Fibroblast of skin of back (primary cell): Measurements from ENCODE around the gene MRC2.

Experiments
- DNase-seq: peaks from one replicate; pipeline ENCODE4 v3.0.0-alpha.2; 2013

MRC2 gene

DNA sequence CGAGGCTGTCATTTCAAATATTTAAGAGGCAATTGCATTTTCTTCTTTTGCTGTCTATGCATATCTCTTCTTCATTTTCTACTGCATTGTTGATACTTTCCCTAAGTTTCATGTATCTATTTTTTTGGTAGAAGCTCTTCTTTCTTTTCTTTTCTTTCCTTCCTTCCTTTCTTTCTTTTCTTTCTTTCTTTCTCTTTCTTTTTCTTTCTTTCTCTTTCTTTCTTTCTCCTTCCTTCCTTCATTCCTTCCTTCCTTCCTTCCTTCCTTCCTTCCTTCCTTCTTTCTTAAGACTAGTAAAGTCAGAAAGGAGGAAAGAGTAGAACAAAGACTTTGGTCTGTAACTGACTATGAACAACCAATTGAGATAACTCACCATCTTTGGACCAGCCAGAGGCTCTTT is 33.9 kb downstream of the MRC2 start:
- DNase-seq: no peak

DNA sequence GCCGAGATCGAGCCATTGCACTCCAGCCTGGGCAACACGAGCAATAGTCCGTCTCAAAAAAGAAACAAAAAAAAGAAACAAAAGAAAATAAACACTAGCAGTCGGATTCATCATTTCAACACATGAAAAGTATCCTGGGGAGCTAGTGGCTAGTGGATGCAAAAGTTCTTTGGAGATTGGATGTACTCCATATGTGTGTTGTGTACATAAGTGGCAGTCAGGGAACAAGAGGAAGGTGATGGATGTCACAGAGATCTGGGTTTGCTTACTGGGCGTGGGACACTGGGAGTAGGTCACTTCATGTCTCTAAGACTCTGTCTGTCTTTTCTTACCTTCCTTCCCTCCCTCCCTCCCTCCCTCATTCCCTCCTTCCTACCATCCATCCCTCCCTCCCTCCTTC is 35.4 kb downstream of the MRC2 start:
- DNase-seq: peak; percentile 21

DNA sequence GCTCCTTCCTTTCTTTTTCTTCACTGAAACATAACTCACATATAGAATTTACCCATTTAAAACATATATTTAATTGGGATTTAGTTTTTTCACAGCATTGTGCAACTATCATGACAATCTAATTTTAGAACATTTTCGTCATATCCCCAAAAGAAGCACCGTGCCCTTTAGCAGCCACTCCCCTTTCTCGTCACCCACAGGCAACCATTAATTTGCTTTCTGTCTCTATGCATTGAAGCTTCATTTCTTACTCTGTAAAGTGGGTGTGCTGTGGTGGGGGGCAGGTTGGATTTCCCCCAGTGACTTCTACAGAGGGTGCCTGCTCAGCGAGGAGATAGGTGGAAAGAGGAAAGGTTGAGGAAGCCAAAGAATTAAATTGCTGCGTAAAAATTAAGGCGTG is 35.8 kb downstream of the MRC2 start:
- no peak for DNase-seq

DNA sequence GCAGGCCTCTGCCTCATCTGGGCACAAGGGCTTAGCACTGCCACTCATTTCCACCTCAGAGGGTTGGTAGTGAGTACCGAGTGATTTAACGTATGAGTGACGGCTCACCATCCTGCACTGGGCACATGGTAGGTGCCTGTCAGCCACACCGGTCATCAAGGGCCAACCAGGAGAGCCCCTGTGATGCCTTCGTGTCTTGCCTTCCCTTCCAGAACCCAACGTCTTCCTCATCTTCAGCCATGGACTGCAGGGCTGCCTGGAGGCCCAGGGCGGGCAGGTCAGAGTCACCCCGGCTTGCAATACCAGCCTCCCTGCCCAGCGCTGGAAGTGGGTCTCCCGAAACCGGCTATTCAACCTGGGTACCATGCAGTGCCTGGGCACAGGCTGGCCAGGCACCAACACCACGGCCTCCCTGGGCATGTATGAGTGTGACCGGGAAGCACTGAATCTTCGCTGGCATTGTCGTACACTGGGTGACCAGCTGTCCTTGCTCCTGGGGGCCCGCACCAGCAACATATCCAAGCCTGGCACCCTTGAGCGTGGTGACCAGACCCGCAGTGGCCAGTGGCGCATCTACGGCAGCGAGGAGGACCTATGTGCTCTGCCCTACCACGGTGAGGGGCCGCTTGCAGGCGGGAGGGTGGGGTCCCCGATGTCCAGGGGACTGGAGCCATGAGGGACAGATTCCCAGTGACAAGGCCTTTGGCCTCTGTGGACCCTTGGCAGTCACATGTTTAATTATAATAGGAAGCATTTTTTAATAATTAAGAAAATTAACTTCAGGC is 37.1 kb downstream of the MRC2 start:
- DNase-seq: no peak

DNA sequence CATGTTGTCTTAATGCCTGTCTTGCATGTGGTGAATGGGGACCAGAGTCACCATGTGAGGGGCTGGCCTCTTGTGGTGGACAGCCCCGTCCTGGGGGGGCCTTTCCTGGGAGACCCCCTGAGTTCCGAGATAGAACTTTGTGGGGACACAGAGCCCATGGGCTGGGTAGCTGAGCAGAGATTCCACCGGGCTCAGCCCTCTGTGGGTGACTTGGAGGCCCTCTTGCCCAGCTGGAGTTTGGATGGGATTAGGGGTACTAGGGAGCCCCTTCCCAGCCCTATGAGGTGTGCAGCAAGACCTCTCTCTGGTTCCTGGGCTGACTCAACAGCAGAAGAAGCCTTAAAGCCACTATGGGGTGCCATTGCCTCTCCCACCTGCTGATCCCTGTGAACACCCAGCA is 38.1 kb downstream of the MRC2 start:
- no peak for DNase-seq

DNA sequence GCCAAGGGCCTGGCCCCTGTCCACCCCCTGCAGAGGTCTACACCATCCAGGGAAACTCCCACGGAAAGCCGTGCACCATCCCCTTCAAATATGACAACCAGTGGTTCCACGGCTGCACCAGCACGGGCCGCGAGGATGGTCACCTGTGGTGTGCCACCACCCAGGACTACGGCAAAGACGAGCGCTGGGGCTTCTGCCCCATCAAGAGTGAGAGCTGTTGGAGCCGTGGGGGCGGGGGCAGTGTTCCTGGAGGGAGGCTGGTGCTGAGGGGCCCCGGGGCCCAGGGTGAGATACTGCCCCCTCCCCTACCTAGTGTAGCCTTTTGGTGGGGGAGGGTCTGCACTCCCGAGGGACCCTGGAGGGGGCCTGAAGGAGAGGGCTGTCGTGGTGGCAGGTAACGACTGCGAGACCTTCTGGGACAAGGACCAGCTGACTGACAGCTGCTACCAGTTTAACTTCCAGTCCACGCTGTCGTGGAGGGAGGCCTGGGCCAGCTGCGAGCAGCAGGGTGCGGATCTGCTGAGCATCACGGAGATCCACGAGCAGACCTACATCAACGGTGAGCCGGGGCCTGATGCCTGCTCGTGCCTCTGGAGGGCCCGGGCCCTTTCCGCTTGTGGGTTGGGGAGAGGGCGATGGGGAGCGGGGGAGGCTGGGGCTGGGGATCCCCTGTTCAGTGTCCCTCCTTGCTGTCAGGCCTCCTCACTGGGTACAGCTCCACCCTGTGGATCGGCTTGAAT is 38.8 kb downstream of the MRC2 start:
- DNase-seq: no peak

DNA sequence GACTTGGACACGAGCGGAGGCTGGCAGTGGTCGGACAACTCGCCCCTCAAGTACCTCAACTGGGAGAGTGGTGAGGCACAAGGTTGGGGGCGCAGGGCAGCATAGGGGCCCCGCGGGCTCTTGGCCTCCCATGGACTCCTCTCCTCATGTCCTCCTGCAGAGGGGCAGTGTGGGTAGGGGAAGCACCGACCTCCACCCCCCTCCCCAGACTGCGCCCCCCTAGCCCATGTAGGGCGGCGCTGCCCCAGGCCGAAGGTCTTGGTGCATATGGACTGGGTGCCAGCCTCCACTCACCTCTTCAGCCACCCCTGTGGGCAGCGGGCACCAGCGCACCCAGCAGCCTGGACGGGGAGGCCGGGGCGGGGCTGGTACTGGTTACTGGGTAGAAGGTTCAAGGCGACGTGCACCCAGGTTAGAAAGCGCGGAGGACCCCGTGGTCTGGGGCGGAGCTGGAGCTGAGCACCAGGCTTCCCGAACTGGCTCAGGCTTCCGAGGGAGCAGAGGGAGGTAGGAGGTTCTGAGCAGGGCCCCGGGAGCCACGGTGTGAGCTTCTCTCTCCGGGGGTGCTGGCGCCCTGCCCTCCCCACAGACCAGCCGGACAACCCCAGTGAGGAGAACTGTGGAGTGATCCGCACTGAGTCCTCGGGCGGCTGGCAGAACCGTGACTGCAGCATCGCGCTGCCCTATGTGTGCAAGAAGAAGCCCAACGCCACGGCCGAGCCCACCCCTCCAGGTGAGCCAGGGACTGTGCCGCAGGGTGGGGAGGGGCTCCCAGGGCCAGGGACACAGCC is 39.5 kb downstream of the MRC2 start:
- no peak for DNase-seq

DNA sequence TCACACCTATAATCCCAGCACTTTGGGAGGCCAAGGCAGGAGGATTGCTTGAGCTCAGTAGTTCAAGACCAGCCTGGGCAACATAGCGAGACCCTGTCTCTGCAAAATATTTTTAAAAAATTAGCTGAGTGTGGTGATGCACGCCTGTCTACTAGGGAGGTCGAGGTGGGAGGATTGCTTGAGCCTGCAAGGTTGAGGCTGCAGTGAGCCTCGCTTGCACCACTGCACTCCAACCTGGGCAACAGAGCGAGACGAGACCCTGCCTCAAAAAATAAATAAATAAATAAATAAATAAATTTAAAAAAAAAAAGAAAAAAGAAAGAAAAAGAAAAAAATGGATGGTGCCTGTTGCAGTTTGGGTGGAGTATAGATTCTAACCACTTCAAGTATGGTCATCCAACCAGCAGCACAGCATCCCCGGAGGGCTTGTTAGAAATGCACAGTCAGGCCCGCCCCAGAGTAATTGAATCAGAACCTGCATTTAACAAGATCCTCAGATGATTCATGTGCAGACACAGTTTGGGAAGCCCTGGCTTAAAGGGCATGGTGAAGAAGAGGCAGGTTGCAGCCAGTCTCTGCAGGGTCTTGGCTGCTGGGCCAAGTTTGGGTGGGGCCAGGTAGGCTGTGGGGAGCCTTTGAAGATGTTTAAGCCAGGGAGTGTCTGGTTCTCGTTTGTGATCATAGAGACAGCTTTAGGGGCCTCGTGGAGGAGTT is 40.8 kb downstream of the MRC2 start:
- peak; percentile 26 for DNase-seq

DNA sequence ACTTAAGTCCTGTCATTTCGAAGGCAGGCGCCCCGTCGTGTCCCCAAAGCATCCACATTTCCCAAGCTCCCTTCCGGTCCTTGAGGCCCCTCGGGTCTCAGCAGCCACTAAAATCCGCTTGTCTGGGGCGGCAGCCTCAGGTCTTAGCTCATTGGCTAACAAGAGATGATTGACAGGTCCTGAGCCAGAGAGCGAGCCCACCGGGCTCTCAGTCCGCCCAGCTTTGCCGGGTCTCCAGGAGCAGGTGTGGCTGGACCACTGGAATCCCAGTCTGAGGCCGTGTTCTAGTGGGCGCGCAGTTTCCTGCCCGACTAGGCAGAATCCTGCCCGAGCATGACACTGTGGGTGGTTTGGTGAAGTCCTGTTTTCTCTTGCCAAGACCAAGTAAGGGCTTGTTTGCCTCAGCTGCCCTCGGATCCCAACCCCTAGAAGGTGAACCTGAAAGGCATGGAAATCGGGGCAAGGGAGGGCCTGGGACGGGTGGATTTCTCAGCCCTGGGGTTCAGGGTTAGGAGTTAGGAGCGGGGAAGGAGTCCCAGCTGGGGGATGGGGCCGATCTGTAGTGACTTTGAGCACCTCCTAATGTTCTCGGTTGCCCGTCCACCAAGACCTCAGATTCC is 42.8 kb downstream of the MRC2 start:
- DNase-seq: no peak

DNA sequence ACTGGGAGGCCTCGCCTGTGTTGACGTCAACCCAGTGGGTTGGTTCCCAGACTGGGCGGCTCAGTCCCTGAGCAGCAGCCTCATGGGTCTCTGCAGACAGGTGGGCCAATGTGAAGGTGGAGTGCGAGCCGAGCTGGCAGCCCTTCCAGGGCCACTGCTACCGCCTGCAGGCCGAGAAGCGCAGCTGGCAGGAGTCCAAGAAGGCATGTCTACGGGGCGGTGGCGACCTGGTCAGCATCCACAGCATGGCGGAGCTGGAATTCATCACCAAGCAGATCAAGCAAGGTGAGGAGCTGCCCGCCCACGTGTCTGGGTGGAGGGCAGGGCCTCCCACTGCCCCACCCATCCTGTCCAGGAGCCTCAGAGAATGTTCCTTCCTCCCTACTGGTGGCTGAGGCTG is 44.1 kb downstream of the MRC2 start:
- no peak for DNase-seq

DNA sequence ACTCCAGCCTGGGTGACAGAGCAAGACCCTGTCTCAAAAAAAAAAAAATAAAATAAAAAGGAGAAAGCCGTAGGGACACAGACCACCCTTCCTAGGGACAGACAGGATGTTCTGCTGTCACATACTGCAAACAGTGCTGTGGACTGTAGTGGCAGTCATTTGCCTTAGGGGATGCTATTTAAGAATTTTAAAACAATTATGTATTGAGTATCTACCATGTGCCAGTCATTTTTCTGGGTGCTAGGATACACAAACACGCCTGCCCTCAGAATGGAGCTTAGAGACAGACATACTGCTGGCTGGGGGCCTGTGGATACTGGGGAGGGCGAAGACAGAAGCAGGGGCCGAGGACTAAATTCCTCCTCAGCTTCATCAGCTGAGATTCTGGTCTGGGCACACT is 45.5 kb downstream of the MRC2 start:
- DNase-seq: no peak

DNA sequence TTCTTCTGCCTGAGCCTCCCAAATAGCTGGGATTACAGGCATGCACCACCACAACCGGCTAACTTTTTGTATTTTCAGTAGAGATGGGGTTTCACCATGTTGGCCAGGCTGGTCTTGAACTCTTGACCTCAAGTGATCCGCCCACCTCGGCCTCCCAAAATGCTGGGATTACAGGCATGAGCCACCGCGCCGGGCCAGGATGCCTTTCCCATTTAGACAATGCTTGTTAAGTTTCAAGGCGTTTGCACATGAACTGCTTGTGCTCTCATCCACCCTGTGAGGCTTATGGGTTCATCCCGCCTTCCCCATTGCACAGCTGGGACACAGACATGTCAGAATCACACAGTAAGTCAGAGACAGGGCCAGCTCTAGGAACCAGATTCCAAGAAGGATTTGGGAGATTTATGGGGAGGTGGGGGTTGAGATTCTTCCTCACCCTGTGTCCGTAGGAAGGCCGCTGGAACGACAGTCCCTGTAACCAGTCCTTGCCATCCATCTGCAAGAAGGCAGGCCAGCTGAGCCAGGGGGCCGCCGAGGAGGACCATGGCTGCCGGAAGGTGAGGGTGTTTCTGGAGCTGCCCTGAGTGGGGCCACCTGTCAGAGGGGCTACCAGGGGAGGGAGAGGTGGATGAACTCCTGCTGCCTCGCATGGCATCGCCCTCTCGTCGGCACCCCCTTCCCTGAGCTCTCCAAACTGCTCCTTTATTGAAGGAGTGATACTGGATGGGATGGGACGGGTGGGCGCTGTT is 46.3 kb downstream of the MRC2 start:
- no peak for DNase-seq

DNA sequence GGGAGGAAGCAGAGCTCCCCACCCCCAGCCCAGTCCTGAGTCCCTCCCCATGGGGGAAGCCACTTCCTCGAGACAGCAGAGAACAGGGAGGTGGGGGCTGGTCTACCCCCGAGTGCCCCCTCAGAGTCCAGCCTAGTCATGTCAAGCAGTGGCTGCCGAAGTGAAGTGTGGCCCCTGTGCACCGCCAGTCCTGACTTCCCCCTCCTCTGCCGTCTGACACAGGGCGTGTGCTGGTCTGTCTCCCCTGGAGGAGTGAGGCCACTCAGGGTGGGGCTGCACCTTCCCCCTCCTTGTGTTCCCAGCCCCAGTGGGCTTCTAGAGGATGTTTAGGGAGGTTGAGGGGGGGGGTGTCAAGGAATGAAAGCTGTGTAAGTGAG is 46.9 kb downstream of the MRC2 start:
- no peak for DNase-seq

DNA sequence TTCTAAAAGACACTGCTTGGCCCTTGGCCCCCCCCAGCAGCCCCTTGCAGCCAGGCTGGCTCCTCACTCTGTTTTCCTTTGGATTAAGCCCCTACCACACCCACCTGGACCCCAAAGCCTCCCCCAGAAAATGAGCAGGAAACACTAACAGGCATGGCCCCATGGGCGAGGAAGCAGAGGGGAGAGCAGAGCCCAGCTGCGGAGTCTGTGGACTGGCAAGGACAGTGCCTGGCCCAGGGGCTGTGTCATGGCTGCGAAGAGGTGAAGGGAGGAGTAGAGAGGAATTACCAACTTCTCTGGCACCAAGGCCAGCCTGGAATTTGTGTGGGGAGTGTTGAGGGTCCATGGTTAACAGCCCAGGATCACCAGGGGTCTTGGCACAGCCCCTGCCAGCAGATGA is 47.4 kb downstream of the MRC2 start:
- DNase-seq: no peak

DNA sequence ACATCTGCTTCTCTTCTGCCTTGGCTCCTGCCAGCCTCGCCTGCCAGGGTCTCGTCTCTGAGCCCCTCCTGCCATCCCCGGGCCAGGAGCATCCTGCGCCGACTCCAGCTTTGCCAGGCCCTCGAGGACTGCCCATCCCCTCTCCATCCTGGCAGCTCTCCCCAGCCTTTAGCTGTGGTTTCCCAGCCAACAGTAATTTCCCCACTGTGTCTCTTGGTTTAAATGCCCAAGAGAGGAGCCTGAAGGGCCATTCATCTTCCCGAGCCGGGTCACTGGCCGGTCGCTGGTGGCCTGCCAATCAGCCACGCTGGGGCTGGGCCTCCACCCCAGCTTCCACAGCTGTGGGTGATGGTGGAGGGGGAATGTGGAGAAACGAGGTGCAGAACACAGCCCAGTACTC is 47.8 kb downstream of the MRC2 start:
- DNase-seq: no peak

DNA sequence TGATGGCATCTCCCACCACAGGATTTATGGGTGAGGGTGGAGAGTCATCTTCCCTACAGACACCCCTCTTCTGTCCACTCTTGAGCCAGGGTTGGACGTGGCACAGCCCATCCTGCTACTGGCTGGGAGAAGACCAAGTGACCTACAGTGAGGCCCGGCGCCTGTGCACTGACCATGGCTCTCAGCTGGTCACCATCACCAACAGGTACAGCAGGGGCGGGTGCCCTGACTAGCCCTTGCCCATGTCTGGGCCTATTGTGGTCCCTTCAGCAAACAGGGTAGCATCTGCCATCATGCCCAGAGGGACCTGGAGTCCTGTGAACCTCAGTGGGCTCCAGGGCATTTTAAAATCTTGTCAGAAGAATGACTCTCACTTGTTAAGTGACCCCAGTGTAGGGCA is 48.2 kb downstream of the MRC2 start:
- DNase-seq: no peak

DNA sequence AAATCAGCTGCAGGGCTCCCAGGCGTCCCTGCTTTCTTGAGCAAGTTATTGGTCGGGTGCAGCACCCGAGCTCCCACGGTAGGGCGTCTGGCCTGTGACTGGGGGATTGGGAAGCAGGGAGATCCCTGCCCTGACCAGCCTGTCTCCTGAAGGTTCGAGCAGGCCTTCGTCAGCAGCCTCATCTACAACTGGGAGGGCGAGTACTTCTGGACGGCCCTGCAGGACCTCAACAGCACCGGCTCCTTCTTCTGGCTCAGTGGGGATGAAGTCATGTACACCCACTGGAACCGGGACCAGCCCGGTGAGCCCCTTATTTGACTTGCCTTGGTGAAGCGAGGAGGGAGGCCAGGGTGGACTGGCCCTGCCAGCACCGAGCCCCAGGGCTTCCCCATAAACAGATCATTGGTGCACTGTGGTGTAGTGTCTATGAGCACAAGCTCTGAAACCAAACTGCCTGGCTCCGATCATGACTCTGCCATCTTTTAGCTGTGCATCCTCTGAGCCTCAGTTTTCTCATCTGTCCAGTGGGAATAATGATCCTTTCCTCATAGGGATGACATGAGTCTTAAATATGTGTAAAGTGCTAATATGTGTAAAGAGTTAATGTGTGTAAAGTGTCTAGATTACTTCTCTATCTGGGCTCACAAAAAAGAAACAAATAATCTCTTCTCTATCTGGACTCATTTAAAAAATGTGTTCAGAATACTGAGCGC is 48.9 kb downstream of the MRC2 start:
- DNase-seq: no peak

DNA sequence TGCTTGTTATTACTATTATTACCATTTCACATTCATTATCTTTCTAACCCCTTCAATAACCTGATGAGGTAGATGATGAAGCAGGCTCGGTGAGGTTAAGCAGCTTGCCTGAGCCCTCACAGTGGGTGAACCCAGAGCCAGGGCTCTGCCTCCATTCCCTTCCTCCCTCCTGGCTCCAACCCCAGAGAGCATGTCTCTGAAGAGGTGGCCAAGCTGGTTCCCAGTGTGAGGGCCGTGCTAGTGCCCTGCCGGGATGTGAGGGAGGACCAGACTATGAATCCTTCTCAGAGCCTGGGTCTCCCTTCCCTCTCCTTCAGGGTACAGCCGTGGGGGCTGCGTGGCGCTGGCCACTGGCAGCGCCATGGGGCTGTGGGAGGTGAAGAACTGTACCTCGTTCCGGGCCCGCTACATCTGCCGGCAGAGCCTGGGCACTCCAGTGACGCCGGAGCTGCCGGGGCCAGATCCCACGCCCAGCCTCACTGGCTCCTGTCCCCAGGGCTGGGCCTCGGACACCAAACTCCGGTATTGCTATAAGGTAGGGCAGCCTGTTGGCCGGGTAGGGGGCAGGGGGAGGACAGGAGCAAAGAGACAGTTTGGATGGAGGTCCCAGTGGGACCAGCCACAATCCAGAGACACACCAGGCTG is 49.6 kb downstream of the MRC2 start:
- DNase-seq: no peak

DNA sequence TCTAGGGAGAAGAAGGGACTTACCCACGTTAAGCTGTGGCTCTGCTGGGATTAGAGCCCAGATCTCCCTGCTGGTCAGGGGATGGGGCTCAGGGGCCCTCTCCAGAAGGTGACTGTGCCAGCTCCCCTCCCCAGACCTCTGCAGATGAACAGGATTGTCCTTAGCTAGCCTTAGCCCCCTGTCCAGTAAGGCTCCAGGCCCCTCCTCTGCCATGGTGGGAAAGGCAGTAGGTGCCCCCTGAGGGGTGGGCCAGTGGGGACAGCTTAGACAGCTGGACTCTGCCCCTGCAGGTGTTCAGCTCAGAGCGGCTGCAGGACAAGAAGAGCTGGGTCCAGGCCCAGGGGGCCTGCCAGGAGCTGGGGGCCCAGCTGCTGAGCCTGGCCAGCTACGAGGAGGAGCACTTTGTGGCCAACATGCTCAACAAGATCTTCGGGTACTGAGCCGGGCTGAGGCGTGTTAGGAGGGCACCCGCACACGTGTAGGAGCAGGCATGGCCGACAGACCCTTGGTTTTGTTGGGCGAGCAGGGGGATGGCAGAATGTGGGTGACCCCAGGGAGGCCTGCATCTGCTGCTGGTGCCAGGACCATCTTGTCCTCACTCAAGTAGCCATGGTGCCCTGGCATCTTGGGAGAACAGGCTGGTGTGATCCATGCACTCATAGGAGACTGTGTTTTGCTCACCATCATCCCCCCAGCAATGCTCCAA is 50.9 kb downstream of the MRC2 start:
- DNase-seq: no peak

DNA sequence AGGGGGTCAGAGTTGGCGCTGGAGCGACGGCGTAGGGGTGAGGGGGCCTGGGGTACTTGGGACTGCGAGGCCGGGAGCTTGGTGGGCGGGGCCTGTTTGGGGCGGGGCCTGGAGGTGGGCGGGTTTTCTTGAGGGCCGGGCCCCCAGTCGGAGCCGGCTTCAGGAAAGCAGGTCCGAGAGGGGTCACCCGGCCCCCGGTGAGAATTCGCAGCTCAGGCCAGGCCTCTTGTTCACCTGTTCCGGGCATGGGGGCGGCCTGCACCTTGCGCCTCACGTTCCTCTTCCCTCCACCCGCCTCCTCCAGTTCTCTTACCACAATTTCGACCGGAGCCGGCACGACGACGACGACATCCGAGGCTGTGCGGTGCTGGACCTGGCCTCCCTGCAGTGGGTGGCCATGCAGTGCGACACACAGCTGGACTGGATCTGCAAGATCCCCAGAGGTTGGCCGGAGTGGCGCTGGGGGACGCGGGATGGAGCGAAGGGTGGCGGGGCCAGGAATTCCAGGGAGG is 52.5 kb downstream of the MRC2 start:
- no peak for DNase-seq
